ENCODE data around the gene SCAPER.

The SCAPER gene

DNA sequence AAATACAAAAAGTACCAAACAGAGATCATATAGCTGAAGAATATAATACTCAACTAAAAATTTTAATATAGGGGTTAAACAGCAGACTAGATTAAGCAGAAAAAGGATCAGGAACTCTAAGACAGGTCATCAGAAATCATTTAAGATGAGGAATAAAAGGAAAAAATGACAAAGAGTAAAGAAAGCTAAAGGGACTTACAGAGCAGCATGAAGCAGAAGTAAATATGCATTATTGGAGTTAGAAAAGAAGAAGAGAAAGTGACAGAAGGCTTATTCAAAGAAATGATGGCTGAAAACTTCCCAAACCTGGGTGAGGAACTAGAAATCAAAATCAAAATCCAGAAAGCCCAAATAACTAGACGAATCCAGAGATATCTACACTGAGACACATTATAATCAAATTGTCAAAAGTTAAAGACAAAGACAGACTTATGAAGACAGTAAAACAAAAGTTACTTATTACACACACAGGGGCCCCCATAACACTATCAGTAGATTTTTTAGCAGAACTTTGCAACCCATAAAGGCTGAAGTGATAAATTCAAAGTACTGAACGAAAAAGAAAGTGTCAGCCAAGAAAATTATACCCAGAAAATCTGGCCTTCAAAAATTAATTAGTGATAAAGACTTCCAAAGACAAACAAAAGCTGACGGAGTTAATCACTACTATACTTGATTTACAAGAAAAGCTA, 95.6 kb downstream of the SCAPER start:
- H3K4me3 ChIP-seq (ENCODE audit: low read depth, low read length): no peak overlapping the region
- no peak for DNase-seq (ENCODE audit: low read depth)

DNA sequence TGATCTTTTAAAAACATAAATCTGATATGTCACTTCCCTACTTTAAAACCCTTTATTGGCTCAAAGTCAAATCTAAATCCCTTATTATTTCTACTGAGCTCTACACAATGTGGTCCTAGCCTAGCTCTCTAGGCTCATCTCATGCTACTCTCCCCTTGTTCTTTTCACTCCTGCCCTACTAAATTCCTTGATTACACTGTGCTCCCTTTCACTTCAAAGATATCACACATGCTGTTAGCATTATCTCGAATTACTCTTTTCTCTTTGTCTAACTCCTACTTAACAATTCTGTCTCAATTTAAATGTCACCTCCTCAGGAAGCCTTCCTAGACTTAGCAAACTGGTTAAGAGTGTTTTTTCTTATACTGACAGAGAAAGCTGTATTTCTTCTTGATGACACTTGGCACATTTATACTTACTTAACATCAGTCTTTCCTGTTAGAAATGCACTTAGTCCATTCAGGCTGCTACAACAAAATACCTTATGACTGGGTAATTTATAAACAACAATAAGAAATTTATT, 102.0 kb downstream of the SCAPER start:
- TF ChIP-seq, protein P1, sequence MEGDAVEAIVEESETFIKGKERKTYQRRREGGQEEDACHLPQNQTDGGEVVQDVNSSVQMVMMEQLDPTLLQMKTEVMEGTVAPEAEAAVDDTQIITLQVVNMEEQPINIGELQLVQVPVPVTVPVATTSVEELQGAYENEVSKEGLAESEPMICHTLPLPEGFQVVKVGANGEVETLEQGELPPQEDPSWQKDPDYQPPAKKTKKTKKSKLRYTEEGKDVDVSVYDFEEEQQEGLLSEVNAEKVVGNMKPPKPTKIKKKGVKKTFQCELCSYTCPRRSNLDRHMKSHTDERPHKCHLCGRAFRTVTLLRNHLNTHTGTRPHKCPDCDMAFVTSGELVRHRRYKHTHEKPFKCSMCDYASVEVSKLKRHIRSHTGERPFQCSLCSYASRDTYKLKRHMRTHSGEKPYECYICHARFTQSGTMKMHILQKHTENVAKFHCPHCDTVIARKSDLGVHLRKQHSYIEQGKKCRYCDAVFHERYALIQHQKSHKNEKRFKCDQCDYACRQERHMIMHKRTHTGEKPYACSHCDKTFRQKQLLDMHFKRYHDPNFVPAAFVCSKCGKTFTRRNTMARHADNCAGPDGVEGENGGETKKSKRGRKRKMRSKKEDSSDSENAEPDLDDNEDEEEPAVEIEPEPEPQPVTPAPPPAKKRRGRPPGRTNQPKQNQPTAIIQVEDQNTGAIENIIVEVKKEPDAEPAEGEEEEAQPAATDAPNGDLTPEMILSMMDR (IDR thresholded peaks at IDR 0.05; ENCODE audit: control insufficient read depth, extremely low read depth, insufficient read depth): no peak
- H3K4me3 ChIP-seq (ENCODE audit: low read depth, low read length): no peak overlapping the region
- DNase-seq (ENCODE audit: low read depth): no peak

More for the DNA sequence above, 95.6 kb downstream of the SCAPER start:
- TF ChIP-seq, protein P1 (IDR thresholded peaks at IDR 0.05; ENCODE audit: control insufficient read depth, extremely low read depth, insufficient read depth): no peak

DNA sequence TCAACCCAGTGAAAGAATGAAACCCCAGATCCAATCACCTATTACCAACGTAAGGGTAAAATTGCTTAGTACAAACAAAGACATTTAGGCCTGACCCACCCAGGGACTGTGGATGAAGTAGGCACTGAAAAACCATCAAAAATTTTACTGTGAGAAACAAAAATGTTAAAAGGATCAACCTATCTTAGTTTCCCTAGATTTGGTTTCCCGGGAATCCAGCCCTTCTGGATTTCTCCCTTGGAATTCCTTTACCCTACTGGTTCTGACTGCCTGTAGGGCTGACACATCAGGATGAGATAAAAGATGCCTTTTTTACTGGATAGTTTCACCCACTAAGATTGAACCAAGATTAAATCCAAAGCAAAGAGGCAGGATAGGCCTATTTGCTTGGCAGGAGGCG, 102.7 kb downstream of the SCAPER start:
- TF ChIP-seq, protein P1 (IDR thresholded peaks at IDR 0.05; ENCODE audit: control insufficient read depth, extremely low read depth, insufficient read depth): no peak
- no peak overlapping the region for H3K4me3 ChIP-seq (ENCODE audit: low read depth, low read length)
- DNase-seq (ENCODE audit: low read depth): no peak

DNA sequence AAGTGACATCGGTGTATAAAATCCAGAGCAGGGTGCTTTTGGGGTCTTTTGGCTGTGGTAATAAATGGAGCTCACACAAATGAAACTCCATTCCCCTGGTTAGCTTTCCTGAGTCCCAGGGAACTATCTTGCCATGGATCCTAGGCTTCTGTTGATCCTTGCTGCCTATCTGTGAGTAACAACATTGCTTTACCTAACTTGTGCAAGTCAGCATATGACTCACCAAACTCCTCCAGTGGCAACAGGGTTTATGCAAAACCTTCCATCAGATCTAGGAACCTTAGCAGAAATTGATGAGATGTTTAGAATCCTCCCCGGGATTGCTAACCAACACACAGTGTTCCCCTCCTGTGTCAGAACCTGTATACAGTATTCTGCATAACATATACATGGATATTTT, 105.4 kb downstream of the SCAPER start:
- no peak for DNase-seq (ENCODE audit: low read depth)
- H3K4me3 ChIP-seq (ENCODE audit: low read depth, low read length): no peak overlapping the region
- TF ChIP-seq, protein P1 (IDR thresholded peaks at IDR 0.05; ENCODE audit: control insufficient read depth, extremely low read depth, insufficient read depth): no peak

DNA sequence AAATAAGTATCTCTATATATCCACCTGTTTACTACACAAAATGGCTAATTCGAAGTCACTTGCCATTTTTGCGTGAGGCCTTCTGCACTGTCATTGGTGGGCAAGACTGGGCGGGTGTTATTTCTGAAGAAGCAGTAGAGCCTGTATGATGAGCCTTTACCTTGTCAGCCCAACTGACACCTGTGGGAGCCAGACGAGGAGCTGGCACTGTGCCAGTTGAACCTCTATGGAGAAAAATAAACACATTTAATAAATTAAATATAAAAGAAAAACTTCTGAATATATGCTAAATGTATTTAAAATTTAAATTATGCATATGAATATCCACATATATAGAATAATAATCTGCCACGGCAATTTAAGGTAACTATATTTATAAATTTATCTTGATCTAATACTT, 109.9 kb downstream of the SCAPER start:
- H3K4me3 ChIP-seq (ENCODE audit: low read depth, low read length): no peak overlapping the region
- TF ChIP-seq, protein P1 (IDR thresholded peaks at IDR 0.05; ENCODE audit: control insufficient read depth, extremely low read depth, insufficient read depth): no peak
- DNase-seq (ENCODE audit: low read depth): no peak

DNA sequence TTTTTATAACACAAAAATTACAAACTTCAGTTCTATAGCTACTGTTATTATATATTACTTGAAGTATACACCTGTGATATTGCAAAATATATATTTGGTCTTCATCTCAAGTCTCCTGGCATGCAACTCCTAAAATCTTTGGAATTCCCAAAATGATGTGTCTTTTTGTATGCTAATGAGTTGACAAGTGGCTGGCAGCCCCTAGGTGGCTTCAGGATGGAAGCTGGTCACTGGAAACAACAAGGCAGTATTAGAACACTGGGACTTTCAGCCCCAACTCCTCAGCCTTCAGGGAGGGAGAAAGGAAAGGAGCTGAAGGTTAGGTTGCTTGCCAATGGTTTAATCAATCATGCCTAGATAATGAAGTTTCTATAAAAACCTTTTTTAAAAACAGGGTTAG, 112.0 kb downstream of the SCAPER start:
- H3K4me3 ChIP-seq (ENCODE audit: low read depth, low read length): no peak overlapping the region
- DNase-seq (ENCODE audit: low read depth): no peak
- TF ChIP-seq, protein P1 (IDR thresholded peaks at IDR 0.05; ENCODE audit: control insufficient read depth, extremely low read depth, insufficient read depth): no peak

DNA sequence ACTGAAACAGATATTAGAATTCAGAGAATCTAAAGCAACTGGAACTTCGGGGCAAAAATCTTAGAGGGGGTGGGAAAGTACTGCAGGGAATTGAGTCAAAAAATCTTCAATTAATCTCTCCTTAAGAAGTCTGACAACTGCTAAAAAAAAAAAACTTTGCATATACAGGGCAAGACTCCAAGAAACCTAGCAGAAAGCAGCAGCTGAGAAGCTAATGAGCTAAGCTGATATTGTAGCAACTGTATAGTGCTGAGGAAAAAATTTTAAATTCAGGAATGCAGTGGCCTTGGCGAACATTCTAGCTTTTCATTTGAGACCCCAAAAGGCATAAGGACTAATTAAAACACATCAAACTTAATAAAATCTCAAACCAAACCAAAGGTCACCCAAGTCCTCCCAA, 113.6 kb downstream of the SCAPER start:
- no peak overlapping the region for H3K4me3 ChIP-seq (ENCODE audit: low read depth, low read length)
- no peak for DNase-seq (ENCODE audit: low read depth)
- TF ChIP-seq, protein P1 (IDR thresholded peaks at IDR 0.05; ENCODE audit: control insufficient read depth, extremely low read depth, insufficient read depth): no peak
